IMR-90 (cell line): ENCODE data around the gene CD93. TPM values are rescaled to one million over a fixed set of nuclear protein-coding genes. Genes with fewer than 3 reads are reported as not detected.

Experiments
- ATAC-seq: fragments of 200-7000 bp; cut with Tn5 transposase; 2 replicates; pipeline ENCODE4 v1.9.1; 2020; ENCODE audit warnings: low read depth, mild to moderate bottlenecking, moderate library complexity
- BruUV-seq: library from RNA; stranded (reverse); fragments of 400-500 nt; replicated peaks from 2 replicates; lab custom pipeline; 2021; lab: Mats Ljungman, UMichigan
- CTCF ChIA-PET: fragments of 300-600 bp; formaldehyde crosslinking; extraction: SDS; loops from one replicate; lab custom pipeline; 2021; ENCODE audit warnings: antibody characterized with exemption; lab: Yijun Ruan, JAX
- POLR2A ChIA-PET: fragments of 300-600 bp; sonication (Branson Sonifier 250); formaldehyde crosslinking; loops from one replicate; lab custom pipeline; 2022; ENCODE audit warnings: antibody characterized with exemption; ENCODE audit not compliant: unreplicated experiment; lab: Charles Lee
- DNase-seq: peaks from one replicate; pipeline ENCODE4 v3.0.0; 2013
- H2AFZ ChIP-seq: replicated peaks from 2 replicates; pipeline ENCODE3; 2013; ENCODE audit warnings: low read length, mild to moderate bottlenecking; ENCODE audit not compliant: poor library complexity
- H2AK5ac ChIP-seq: 2 replicates; pipeline ENCODE4 v1.6.1; 2013; ENCODE audit warnings: low read depth, low read length, inconsistent platforms
- H2AK9ac ChIP-seq: replicated peaks from 2 replicates; pipeline ENCODE3; 2013; ENCODE audit warnings: mild to moderate bottlenecking, low read depth, low read length, moderate library complexity; ENCODE audit not compliant: poor library complexity
- H2BK120ac ChIP-seq: 2 replicates; pipeline ENCODE4 v1.6.1; 2013; ENCODE audit warnings: low read depth, low read length, inconsistent platforms
- H2BK15ac ChIP-seq: 3 replicates; pipeline ENCODE4 v1.6.1; 2013; ENCODE audit warnings: low read depth, low read length, inconsistent platforms
- H2BK20ac ChIP-seq: 2 replicates; pipeline ENCODE4 v1.6.1; 2013; ENCODE audit warnings: low read depth, mild to moderate bottlenecking, inconsistent platforms, low read length, moderate library complexity
- H2BK5ac ChIP-seq: 2 replicates; pipeline ENCODE4 v1.6.1; 2013; ENCODE audit warnings: mild to moderate bottlenecking, low read depth, low read length, inconsistent platforms; ENCODE audit not compliant: poor library complexity, severe bottlenecking
- H3K14ac ChIP-seq: replicated peaks from 2 replicates; pipeline ENCODE4 v1.6.1; 2013; ENCODE audit warnings: low read depth, low read length, inconsistent platforms
- H3K18ac ChIP-seq: 2 replicates; pipeline ENCODE4 v1.6.1; 2013; ENCODE audit warnings: low read depth, low read length, control low read depth
- H3K23ac ChIP-seq: 2 replicates; pipeline ENCODE4 v1.6.1; 2013; ENCODE audit warnings: low read depth, low read length, inconsistent platforms
- H3K27ac ChIP-seq: 2 replicates; pipeline ENCODE4 v1.5.1; 2013; ENCODE audit warnings: mild to moderate bottlenecking, control low read depth, low read length; ENCODE audit not compliant: insufficient read depth
- H3K27me3 ChIP-seq: 2 replicates; pipeline ENCODE4 v1.6.1; 2013; ENCODE audit warnings: low read length; ENCODE audit not compliant: control insufficient read depth, insufficient read depth
- H3K36me3 ChIP-seq: 2 replicates; pipeline ENCODE4 v1.6.1; 2013; ENCODE audit warnings: low read length, mixed read lengths; ENCODE audit not compliant: control insufficient read depth, insufficient read depth
- H3K4ac ChIP-seq: 2 replicates; pipeline ENCODE4 v1.6.1; 2013; ENCODE audit warnings: low read depth, low read length, inconsistent platforms
- H3K4me1 ChIP-seq: 2 replicates; pipeline ENCODE4 v1.6.1; 2013; ENCODE audit warnings: low read length, mixed read lengths; ENCODE audit not compliant: control insufficient read depth, insufficient read depth
- H3K4me2 ChIP-seq: 2 replicates; pipeline ENCODE4 v1.6.1; 2013; ENCODE audit warnings: low read depth, mild to moderate bottlenecking, control low read depth, low read length, moderate library complexity
- H3K4me3 ChIP-seq: 2 replicates; pipeline ENCODE4 v1.5.1; 2013; ENCODE audit warnings: low read depth, mild to moderate bottlenecking, control low read depth, low read length, moderate library complexity; ENCODE audit not compliant: insufficient read depth
- H3K56ac ChIP-seq: 2 replicates; pipeline ENCODE4 v1.6.1; 2013; ENCODE audit warnings: low read length, inconsistent platforms; ENCODE audit not compliant: insufficient read depth; ENCODE audit errors: extremely low read depth
- H3K79me1 ChIP-seq, 2 experiments: 2 replicates each; pipeline ENCODE4 v1.6.1; 2013; ENCODE audit warnings: low read length in 2 of 2, inconsistent platforms in 1 of 2, low read depth in 1 of 2
- H3K9ac ChIP-seq: 2 replicates; pipeline ENCODE4 v1.6.1; 2013; ENCODE audit warnings: low read depth, low read length, control low read depth
- H3K9me1 ChIP-seq: 2 replicates; pipeline ENCODE4 v1.6.1; 2013; ENCODE audit warnings: low read length, inconsistent platforms; ENCODE audit not compliant: insufficient read depth
- H3K9me3 ChIP-seq: 2 replicates; pipeline ENCODE4 v1.6.1; 2013; ENCODE audit warnings: low read length; ENCODE audit not compliant: control insufficient read depth, insufficient read depth
- H4K20me1 ChIP-seq: 2 replicates; pipeline ENCODE4 v1.6.1; 2013; ENCODE audit warnings: low read length, inconsistent platforms; ENCODE audit not compliant: insufficient read depth
- H4K5ac ChIP-seq: 2 replicates; pipeline ENCODE4 v1.6.1; 2013; ENCODE audit warnings: mild to moderate bottlenecking, low read depth, low read length, control low read depth
- H4K8ac ChIP-seq, 2 experiments: 2 replicates each; pipeline ENCODE4 v1.6.1; 2013; ENCODE audit warnings: low read depth in 2 of 2, low read length in 2 of 2, control low read depth in 1 of 2, inconsistent platforms in 1 of 2
- H4K91ac ChIP-seq: 2 replicates; pipeline ENCODE4 v1.6.1; 2013; ENCODE audit warnings: low read depth, low read length, inconsistent platforms; ENCODE audit not compliant: insufficient read depth
- BHLHE40 ChIP-seq: fragments of 150-350 bp; IDR thresholded peaks from 2 replicates; pipeline ENCODE4 v1.6.1; 2016; ENCODE audit warnings: mild to moderate bottlenecking, low read depth, low read length
- CEBPB ChIP-seq: IDR thresholded peaks from 2 replicates; pipeline ENCODE4 v1.6.1; 2012; ENCODE audit warnings: low read depth, low read length, improper control_type of control experiment
- ELK1 ChIP-seq: fragments of 150-350 bp; IDR thresholded peaks from 2 replicates; pipeline ENCODE4 v1.6.1; 2016; ENCODE audit warnings: low read depth, mild to moderate bottlenecking, low read length, moderate library complexity, borderline replicate concordance
- FOS ChIP-seq: fragments of 150-350 bp; IDR thresholded peaks from 2 replicates; pipeline ENCODE4 v1.6.1; 2016; ENCODE audit warnings: low read depth, low read length
- MAFK ChIP-seq: IDR thresholded peaks from 2 replicates; pipeline ENCODE4 v1.6.1; 2012; ENCODE audit warnings: low read depth, low read length, improper control_type of control experiment
- MAZ ChIP-seq: IDR thresholded peaks from 2 replicates; pipeline ENCODE4 v1.6.1; 2012; ENCODE audit warnings: low read depth, mild to moderate bottlenecking, low read length, improper control_type of control experiment, moderate library complexity, borderline replicate concordance
- MXI1 ChIP-seq: IDR thresholded peaks from 2 replicates; pipeline ENCODE4 v1.6.1; 2012; ENCODE audit warnings: low read depth, mild to moderate bottlenecking, low read length, moderate library complexity, borderline replicate concordance
- NFE2L2 ChIP-seq: fragments of 150-350 bp; IDR thresholded peaks from 2 replicates; pipeline ENCODE4 v1.6.1; 2016; ENCODE audit warnings: low read depth, mild to moderate bottlenecking, low read length
- RAD21 ChIP-seq: IDR thresholded peaks from 2 replicates; pipeline ENCODE4 v1.6.1; 2012; ENCODE audit warnings: low read length, improper control_type of control experiment
- RCOR1 ChIP-seq: IDR thresholded peaks from 2 replicates; pipeline ENCODE4 v1.6.1; 2012; ENCODE audit warnings: mild to moderate bottlenecking, low read length, improper control_type of control experiment; ENCODE audit not compliant: insufficient replicate concordance
- RFX5 ChIP-seq: IDR thresholded peaks from 2 replicates; pipeline ENCODE4 v1.8.0; 2012; ENCODE audit warnings: low read depth, mild to moderate bottlenecking, low read length, moderate library complexity
- SMC3 ChIP-seq: fragments of 150-350 bp; IDR thresholded peaks from 2 replicates; pipeline ENCODE4 v1.6.1; 2016; ENCODE audit warnings: low read depth, mild to moderate bottlenecking, antibody characterized with exemption, low read length, moderate library complexity
- WGBS, 2 experiments: methylation state at CpG; one replicate each; pipeline versions ENCODE4 v1.1.5 to v1.1.7; 2013; ENCODE audit warnings: missing lambda C conversion rate in 2 of 2; ENCODE audit not compliant: insufficient read length in 1 of 2; ENCODE audit errors: extremely low coverage in 2 of 2; 5-methylcytosine and 5-hydroxymethylcytosine counted together
- dilution Hi-C: fragments of 300-500 bp; cut with HindIII; formaldehyde crosslinking; loops from one replicate; pipeline ENCODE4 v1.14.3; 2018; ENCODE audit warnings: low sequenced_read_pairs; ENCODE audit not compliant: unreplicated experiment
- in situ Hi-C: fragments of 300-500 bp; cut with MboI; formaldehyde crosslinking; loops from 3 replicates; pipeline ENCODE4 v1.14.3; 2019; ENCODE audit warnings: low sequenced_read_pairs, inconsistent platforms, mixed read lengths
- intact Hi-C: fragments of 100-400 bp; cut with micrococcal nuclease; formaldehyde crosslinking; loops from 2 replicates; pipeline ENCODE4 v1.10.0; 2022
- polyA plus RNA-seq, 3 experiments: library from polyadenylated mRNA; depleted of rRNA; stranded (reverse); fragments of >200 nt; gene quantifications; 2 replicates each; pipeline ENCODE4 v1.2.3, GENCODE V29; 2012; ENCODE audit warnings: low replicate concordance in 1 of 3
- total RNA-seq: library from RNA; depleted of rRNA; stranded (reverse); fragments of >200 nt; gene quantifications from 2 replicates; pipeline ENCODE4 v1.2.3, GENCODE V29; 2012
- TF ChIP-seq, protein P1 (sequence below): fragments of 150-350 bp; IDR thresholded peaks from 2 replicates; pipeline ENCODE4 v1.6.1; 2017; ENCODE audit warnings: mild to moderate bottlenecking, antibody characterized with exemption, low read length, low read depth
- TF ChIP-seq, protein P2 (sequence below): conservative IDR thresholded peaks from 2 replicates; pipeline ENCODE4 v1.5.1; 2012; ENCODE audit warnings: mild to moderate bottlenecking, low read depth, low read length, improper control_type of control experiment

The CD93 gene
- total and polyA plus RNA-seq, 2 of the 4 experiments (the other 2 are of a cell fraction), result under 0.01 to 0.02 TPM

GRCh38 chr20:23061734-23062561 lies 24.2 kb downstream of the CD93 start:
- H3K36me3 ChIP-seq, result no peaks in the 10 kb centered on the region
- no peak overlapping the region for H3K9ac ChIP-seq
- no peak overlapping the region for H2AFZ ChIP-seq
- H3K4me2 ChIP-seq, result peak overlapping the region; percentile 36; the same call in 1 of the 2 replicates
- H3K23ac ChIP-seq, result no peak overlapping the region
- ATAC-seq (peak; percentile 85), DNase-seq (peak; percentile 57)
- CTCF ChIA-PET, result interaction anchor here (0.5 to 1.2 kb wide), 4 partner anchors 11 to 372 kb away, joined by 3 to 5 read pairs (median 3); no protein-coding TSS in a partner anchor
- H3K4me1 ChIP-seq, result peaks cover 10% of the 10 kb centered on the region; the same call in 1 of the 2 replicates
- H4K91ac ChIP-seq, result no peak overlapping the region
- BruUV-seq, result no TSS peak
- 9% methylated on average over 4 of the region's 8 CpGs; no CpG with 5 or more reads in 1 of the 2 experiments for WGBS, 2 experiments
- no peaks in the 10 kb centered on the region for H3K9me3 ChIP-seq
- H3K9me1 ChIP-seq, result 0 out of 2 replicates have a peak, but pooled peaks cover 2% of the 10 kb centered on the region
- no peak overlapping the region for H3K4ac ChIP-seq
- H4K5ac ChIP-seq, result no peak overlapping the region
- in situ Hi-C loops, result no loop called here
- H3K18ac ChIP-seq, result no peak overlapping the region
- peaks cover 28% of the 10 kb centered on the region for H3K27me3 ChIP-seq
- no peak overlapping the region for H3K4me3 ChIP-seq
- H2AK9ac ChIP-seq, result no peak overlapping the region
- no peak overlapping the region for H3K56ac ChIP-seq
- no peaks in the 10 kb centered on the region for H3K79me1 ChIP-seq
- dilution Hi-C loops, result no loop called here
- no peaks in the 10 kb centered on the region for H4K20me1 ChIP-seq
- H3K14ac ChIP-seq, result no peak overlapping the region
- no peak overlapping the region for H2BK15ac ChIP-seq
- intact Hi-C loops, result loop anchor here (5.0 kb wide), 1 partner anchor 175 kb away; no protein-coding TSS in a partner anchor
- H2BK120ac ChIP-seq, result no peak overlapping the region
- H2AK5ac ChIP-seq, result no peak overlapping the region
- no peak overlapping the region for H4K8ac ChIP-seq
- no peak overlapping the region for H3K27ac ChIP-seq
- POLR2A ChIA-PET, result no interaction called here
- H2BK5ac ChIP-seq, result no peak overlapping the region
- no peak overlapping the region for H2BK20ac ChIP-seq
- TF ChIP-seq MXI1, result no peak
- TF ChIP-seq ELK1, result no peak
- no peak for TF ChIP-seq MAZ
- TF ChIP-seq BHLHE40, result no peak
- no peak for TF ChIP-seq FOS
- TF ChIP-seq SMC3, result peak; percentile 34
- TF ChIP-seq RCOR1, result no peak
- TF ChIP-seq, protein P1, sequence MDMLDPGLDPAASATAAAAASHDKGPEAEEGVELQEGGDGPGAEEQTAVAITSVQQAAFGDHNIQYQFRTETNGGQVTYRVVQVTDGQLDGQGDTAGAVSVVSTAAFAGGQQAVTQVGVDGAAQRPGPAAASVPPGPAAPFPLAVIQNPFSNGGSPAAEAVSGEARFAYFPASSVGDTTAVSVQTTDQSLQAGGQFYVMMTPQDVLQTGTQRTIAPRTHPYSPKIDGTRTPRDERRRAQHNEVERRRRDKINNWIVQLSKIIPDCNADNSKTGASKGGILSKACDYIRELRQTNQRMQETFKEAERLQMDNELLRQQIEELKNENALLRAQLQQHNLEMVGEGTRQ, result no peak
- no peak for TF ChIP-seq MAFK
- TF ChIP-seq RAD21, result peak; percentile 56
- TF ChIP-seq, protein P2, sequence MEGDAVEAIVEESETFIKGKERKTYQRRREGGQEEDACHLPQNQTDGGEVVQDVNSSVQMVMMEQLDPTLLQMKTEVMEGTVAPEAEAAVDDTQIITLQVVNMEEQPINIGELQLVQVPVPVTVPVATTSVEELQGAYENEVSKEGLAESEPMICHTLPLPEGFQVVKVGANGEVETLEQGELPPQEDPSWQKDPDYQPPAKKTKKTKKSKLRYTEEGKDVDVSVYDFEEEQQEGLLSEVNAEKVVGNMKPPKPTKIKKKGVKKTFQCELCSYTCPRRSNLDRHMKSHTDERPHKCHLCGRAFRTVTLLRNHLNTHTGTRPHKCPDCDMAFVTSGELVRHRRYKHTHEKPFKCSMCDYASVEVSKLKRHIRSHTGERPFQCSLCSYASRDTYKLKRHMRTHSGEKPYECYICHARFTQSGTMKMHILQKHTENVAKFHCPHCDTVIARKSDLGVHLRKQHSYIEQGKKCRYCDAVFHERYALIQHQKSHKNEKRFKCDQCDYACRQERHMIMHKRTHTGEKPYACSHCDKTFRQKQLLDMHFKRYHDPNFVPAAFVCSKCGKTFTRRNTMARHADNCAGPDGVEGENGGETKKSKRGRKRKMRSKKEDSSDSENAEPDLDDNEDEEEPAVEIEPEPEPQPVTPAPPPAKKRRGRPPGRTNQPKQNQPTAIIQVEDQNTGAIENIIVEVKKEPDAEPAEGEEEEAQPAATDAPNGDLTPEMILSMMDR, result peak; percentile 43
- TF ChIP-seq NFE2L2, result no peak
- TF ChIP-seq CEBPB, result no peak
- no peak for TF ChIP-seq RFX5
